GM12874 (cell line): ENCODE results near the gene DNAJB6.

Experiments
- CTCF ChIP-seq: IDR thresholded peaks from 2 replicates; pipeline ENCODE4 v1.5.1; 2011; ENCODE audit warnings: low read depth, mild to moderate bottlenecking, control low read depth, low read length, moderate library complexity; ENCODE audit not compliant: insufficient read depth

Gene DNAJB6

GRCh38 chr7:157425761-157426160 is 89.0 kb downstream of the DNAJB6 start:
- no peak for TF ChIP-seq CTCF

- TF ChIP-seq CTCF, result no peak
Measured at GRCh38 chr7:157426463-157427301, 89.9 kb downstream of the DNAJB6 start.

GRCh38 chr7:157427811-157428553 is 91.2 kb downstream of the DNAJB6 start:
- TF ChIP-seq CTCF, result no peak

GRCh38 chr7:157428554-157428945 is 91.7 kb downstream of the DNAJB6 start:
- no peak for TF ChIP-seq CTCF

GRCh38 chr7:157429001-157429679 is 92.3 kb downstream of the DNAJB6 start:
- no peak for TF ChIP-seq CTCF

- no peak for TF ChIP-seq CTCF
Measured at GRCh38 chr7:157429680-157430224, 92.9 kb downstream of the DNAJB6 start.

GRCh38 chr7:157430721-157431120 is 93.9 kb downstream of the DNAJB6 start:
- no peak for TF ChIP-seq CTCF
